GM23338 (cell line): ENCODE results near the gene TCF12. TPM values are rescaled to one million over a fixed set of nuclear protein-coding genes. Genes with fewer than 3 reads are reported as not detected.

ENCODE experiments used
- ATAC-seq: fragments of 200-7000 bp; cut with Tn5 transposase; 3 replicates; pipeline ENCODE4 v1.9.1; 2020
- DNase-seq: peaks from one replicate; pipeline ENCODE4 v3.0.0-alpha.2; 2015; ENCODE audit warnings: low spot score
- H2AFZ ChIP-seq: fragments of 200-600 bp; sonication (generic); 2 replicates; pipeline ENCODE4 v1.8.0; 2016; ENCODE audit warnings: antibody characterized with exemption, mild to moderate bottlenecking, moderate library complexity
- H3F3A ChIP-seq: fragments of 200-600 bp; sonication (generic); replicated peaks from 2 replicates; pipeline ENCODE4 v1.8.0; 2017; ENCODE audit warnings: antibody characterized with exemption, mixed run types, low read depth
- H3K27ac ChIP-seq: fragments of 200-600 bp; sonication (generic); 2 replicates; pipeline ENCODE4 v1.6.1; 2016; ENCODE audit warnings: low read depth
- H3K27me3 ChIP-seq: fragments of 200-600 bp; sonication (generic); 2 replicates; pipeline ENCODE4 v1.8.0; 2016; ENCODE audit warnings: mild to moderate bottlenecking, mixed run types, moderate library complexity; ENCODE audit not compliant: insufficient read depth
- H3K36me3 ChIP-seq: fragments of 200-600 bp; sonication (generic); 2 replicates; pipeline ENCODE4 v1.8.0; 2016; ENCODE audit warnings: mild to moderate bottlenecking; ENCODE audit not compliant: insufficient read depth
- H3K4me1 ChIP-seq: fragments of 200-600 bp; sonication (generic); 2 replicates; pipeline ENCODE4 v1.8.0; 2016; ENCODE audit warnings: mild to moderate bottlenecking, moderate library complexity; ENCODE audit not compliant: insufficient read depth
- H3K4me2 ChIP-seq: fragments of 200-600 bp; sonication (generic); 2 replicates; pipeline ENCODE4 v1.7.1; 2017; ENCODE audit warnings: mixed run types
- H3K4me3 ChIP-seq: fragments of 200-600 bp; sonication (generic); 2 replicates; pipeline ENCODE4 v1.6.1; 2016; ENCODE audit warnings: mixed run types
- H3K79me2 ChIP-seq: fragments of 200-600 bp; sonication (generic); replicated peaks from 2 replicates; pipeline ENCODE4 v1.8.0; 2017; ENCODE audit warnings: mild to moderate bottlenecking; ENCODE audit not compliant: insufficient read depth
- H3K9me2 ChIP-seq: fragments of 200-600 bp; sonication (generic); 2 replicates; pipeline ENCODE4 v1.8.0; 2017; ENCODE audit not compliant: insufficient read depth
- H4K20me1 ChIP-seq: fragments of 200-600 bp; sonication (generic); replicated peaks from 2 replicates; pipeline ENCODE4 v1.8.0; 2017; ENCODE audit warnings: mild to moderate bottlenecking; ENCODE audit not compliant: insufficient read depth
- H3K27ac Mint-ChIP-seq: 2 replicates; pipeline ENCODE4 v1.8.0; 2020; ENCODE audit warnings: inconsistent platforms, mild to moderate bottlenecking, moderate library complexity, mixed read lengths
- H3K27me3 Mint-ChIP-seq: 3 replicates; pipeline ENCODE4 v1.8.0; 2022; ENCODE audit warnings: low read depth, mild to moderate bottlenecking, moderate library complexity, mixed read lengths, inconsistent platforms; ENCODE audit not compliant: insufficient read depth, poor library complexity
- H3K36me3 Mint-ChIP-seq: 3 replicates; pipeline ENCODE4 v1.8.0; 2021; ENCODE audit warnings: low read depth, mild to moderate bottlenecking, inconsistent platforms, moderate library complexity, mixed read lengths
- H3K4me1 Mint-ChIP-seq: 3 replicates; pipeline ENCODE4 v1.8.0; 2020; ENCODE audit warnings: mild to moderate bottlenecking, inconsistent platforms, mixed read lengths
- H3K4me3 Mint-ChIP-seq: 3 replicates; pipeline ENCODE4 v1.8.0; 2021; ENCODE audit warnings: moderate library complexity, mild to moderate bottlenecking, inconsistent platforms, mixed read lengths
- H3K9me3 Mint-ChIP-seq: 3 replicates; pipeline ENCODE4 v1.8.0; 2020; ENCODE audit warnings: moderate library complexity, mild to moderate bottlenecking, inconsistent platforms, mixed read lengths
- NANOG ChIP-seq: IDR thresholded peaks from 2 replicates; pipeline ENCODE4 v1.6.1; 2016; ENCODE audit warnings: antibody characterized with exemption, borderline replicate concordance
- POLR2AphosphoS5 ChIP-seq: IDR thresholded peaks from 2 replicates; pipeline ENCODE4 v1.6.1; 2016; ENCODE audit warnings: antibody characterized with exemption, low read depth
- STAT1 ChIP-seq: IDR thresholded peaks from one replicate; pipeline ENCODE4 v1.6.1; 2016; ENCODE audit warnings: antibody characterized with exemption; ENCODE audit not compliant: unreplicated experiment
- ZNF114 ChIP-seq: fragments of 250-450 bp; sonication (Bioruptor Pico); IDR thresholded peaks from 2 replicates; pipeline ENCODE4 v1.5.0; 2020; ENCODE audit warnings: mild to moderate bottlenecking, moderate library complexity
- ZNF331 ChIP-seq: fragments of 250-450 bp; sonication (Bioruptor Pico); IDR thresholded peaks from 2 replicates; pipeline ENCODE4 v1.5.0; 2020; ENCODE audit warnings: low read depth, mild to moderate bottlenecking, moderate library complexity
- polyA plus RNA-seq: library from polyadenylated mRNA; unstranded; fragments of >200 nt; fragmentation: Nextera tagmentation; extraction: Ambion mirVana; gene quantifications from 2 replicates; pipeline ENCODE4 v1.2.1, GENCODE V29; 2016
- total RNA-seq: library from RNA; depleted of rRNA; stranded (reverse); fragments of >200 nt; shearing (Covaris generic); gene quantifications from 2 replicates; pipeline ENCODE4 v1.2.3, GENCODE V29; 2014
- TF ChIP-seq, protein P1 (sequence below): fragments of 250-450 bp; sonication (Bioruptor Pico); IDR thresholded peaks from 2 replicates; pipeline ENCODE4 v1.5.0; 2020; ENCODE audit warnings: mild to moderate bottlenecking, moderate library complexity
- TF ChIP-seq, protein P2 (sequence below), 2 experiments: fragments of 200-600 bp in 1 of 2; sonication (generic) in 1 of 2; conservative IDR thresholded peaks; 2 replicates each; pipeline versions ENCODE4 v1.5.1 to v1.6.1; 2016 to 2017; ENCODE audit warnings: antibody characterized with exemption in 2 of 2, low read depth in 2 of 2, mild to moderate bottlenecking in 2 of 2, moderate library complexity in 1 of 2
- TF ChIP-seq, protein P3 (sequence below): IDR thresholded peaks from 2 replicates; pipeline ENCODE4 v1.6.1; 2016; ENCODE audit warnings: antibody characterized with exemption

The TCF12 gene
- total and polyA plus RNA-seq, 2 experiments from 2014 or later = 27.6 to 104 TPM

DNA sequence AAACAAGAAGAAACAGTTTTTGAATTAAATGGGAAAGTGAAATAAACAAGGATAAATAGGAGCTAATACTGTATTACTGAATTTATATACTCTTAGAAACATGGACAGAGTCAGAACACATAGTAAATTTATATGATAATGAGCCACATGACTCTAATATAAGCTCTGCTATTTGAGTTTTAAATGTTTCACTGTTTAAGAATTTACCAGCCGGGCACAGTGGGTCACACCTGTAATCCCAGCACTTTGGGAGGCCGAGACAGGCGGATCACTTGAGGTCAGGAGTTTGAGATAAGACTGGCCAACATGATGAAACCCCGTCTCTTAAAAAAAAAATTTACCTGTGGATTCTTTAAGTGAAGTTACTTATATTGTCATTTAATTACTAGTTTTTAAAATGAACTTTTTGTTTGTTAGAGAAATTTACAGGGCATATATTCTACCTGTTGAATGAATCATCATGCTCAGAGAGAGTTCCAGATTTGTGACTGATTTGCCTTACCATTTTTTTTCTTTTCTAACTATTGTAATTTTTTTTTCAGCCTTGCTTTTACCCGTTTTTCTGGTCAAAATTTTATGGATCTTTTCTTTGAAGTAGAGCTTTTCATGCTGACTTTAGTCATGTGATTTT lies 125.7 kb downstream of the TCF12 start:
- Histone ChIP-seq H3K4me2 (no peak overlapping the region), H3K4me1 (peaks cover 32% of the 10 kb centered on the region), H3K27me3 (no peaks in the 10 kb centered on the region), H3K79me2 (peaks cover 92% of the 10 kb centered on the region), H4K20me1 (peaks cover 2% of the 10 kb centered on the region; the same call in 1 of the 2 replicates), H3K9me2 (no peaks in the 10 kb centered on the region), H2AFZ (no peak overlapping the region), H3K4me3 (no peak overlapping the region), H3F3A (no peaks in the 10 kb centered on the region), H3K36me3 (no peaks in the 10 kb centered on the region), H3K27ac (no peak overlapping the region)
- Mint-ChIP-seq H3K4me1 (peaks cover 42% of the 10 kb centered on the region), H3K27me3 (peaks cover 3% of the 10 kb centered on the region), H3K4me3 (no peak overlapping the region), H3K9me3 (no peaks in the 10 kb centered on the region), H3K27ac (no peak overlapping the region), H3K36me3 (no peaks in the 10 kb centered on the region)
- ATAC-seq = no peak
- no peak for TF ChIP-seq STAT1
- no peak for TF ChIP-seq POLR2AphosphoS5
- TF ChIP-seq ZNF114 (CRISPR knock-in tag) = no peak
- TF ChIP-seq NANOG = no peak
- no peak for DNase-seq

DNA sequence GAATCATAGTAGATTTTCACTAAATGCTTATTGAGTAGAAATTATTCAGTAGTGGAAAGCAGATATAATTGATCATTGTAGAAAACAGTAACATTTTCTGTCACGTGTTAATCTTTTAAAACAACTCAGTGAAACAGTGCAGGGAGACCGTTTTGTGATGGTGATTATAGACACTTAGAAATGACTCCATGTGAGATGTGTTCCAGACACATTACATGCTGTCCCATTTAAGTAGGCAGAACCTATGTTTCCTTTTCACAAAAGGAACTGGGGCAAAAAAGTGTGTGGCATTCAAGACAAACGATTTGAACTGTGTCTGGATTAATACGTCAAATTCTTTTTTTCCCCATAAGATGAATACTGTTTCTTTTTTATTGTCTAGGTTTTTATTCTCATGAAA lies 126.5 kb downstream of the TCF12 start:
- H3K27ac ChIP-seq = no peak overlapping the region
- peaks cover 42% of the 10 kb centered on the region for H3K4me1 Mint-ChIP-seq
- H3F3A ChIP-seq = no peaks in the 10 kb centered on the region
- H3K4me1 ChIP-seq = peaks cover 31% of the 10 kb centered on the region
- peaks cover 92% of the 10 kb centered on the region for H3K79me2 ChIP-seq
- DNase-seq (no peak), ATAC-seq (no peak)
- no peak overlapping the region; the same call in 1 of the 2 replicates for H3K27ac Mint-ChIP-seq
- no peak overlapping the region for H3K4me3 Mint-ChIP-seq
- H4K20me1 ChIP-seq = peaks cover 2% of the 10 kb centered on the region; the same call in 1 of the 2 replicates
- TF ChIP-seq, protein P1, sequence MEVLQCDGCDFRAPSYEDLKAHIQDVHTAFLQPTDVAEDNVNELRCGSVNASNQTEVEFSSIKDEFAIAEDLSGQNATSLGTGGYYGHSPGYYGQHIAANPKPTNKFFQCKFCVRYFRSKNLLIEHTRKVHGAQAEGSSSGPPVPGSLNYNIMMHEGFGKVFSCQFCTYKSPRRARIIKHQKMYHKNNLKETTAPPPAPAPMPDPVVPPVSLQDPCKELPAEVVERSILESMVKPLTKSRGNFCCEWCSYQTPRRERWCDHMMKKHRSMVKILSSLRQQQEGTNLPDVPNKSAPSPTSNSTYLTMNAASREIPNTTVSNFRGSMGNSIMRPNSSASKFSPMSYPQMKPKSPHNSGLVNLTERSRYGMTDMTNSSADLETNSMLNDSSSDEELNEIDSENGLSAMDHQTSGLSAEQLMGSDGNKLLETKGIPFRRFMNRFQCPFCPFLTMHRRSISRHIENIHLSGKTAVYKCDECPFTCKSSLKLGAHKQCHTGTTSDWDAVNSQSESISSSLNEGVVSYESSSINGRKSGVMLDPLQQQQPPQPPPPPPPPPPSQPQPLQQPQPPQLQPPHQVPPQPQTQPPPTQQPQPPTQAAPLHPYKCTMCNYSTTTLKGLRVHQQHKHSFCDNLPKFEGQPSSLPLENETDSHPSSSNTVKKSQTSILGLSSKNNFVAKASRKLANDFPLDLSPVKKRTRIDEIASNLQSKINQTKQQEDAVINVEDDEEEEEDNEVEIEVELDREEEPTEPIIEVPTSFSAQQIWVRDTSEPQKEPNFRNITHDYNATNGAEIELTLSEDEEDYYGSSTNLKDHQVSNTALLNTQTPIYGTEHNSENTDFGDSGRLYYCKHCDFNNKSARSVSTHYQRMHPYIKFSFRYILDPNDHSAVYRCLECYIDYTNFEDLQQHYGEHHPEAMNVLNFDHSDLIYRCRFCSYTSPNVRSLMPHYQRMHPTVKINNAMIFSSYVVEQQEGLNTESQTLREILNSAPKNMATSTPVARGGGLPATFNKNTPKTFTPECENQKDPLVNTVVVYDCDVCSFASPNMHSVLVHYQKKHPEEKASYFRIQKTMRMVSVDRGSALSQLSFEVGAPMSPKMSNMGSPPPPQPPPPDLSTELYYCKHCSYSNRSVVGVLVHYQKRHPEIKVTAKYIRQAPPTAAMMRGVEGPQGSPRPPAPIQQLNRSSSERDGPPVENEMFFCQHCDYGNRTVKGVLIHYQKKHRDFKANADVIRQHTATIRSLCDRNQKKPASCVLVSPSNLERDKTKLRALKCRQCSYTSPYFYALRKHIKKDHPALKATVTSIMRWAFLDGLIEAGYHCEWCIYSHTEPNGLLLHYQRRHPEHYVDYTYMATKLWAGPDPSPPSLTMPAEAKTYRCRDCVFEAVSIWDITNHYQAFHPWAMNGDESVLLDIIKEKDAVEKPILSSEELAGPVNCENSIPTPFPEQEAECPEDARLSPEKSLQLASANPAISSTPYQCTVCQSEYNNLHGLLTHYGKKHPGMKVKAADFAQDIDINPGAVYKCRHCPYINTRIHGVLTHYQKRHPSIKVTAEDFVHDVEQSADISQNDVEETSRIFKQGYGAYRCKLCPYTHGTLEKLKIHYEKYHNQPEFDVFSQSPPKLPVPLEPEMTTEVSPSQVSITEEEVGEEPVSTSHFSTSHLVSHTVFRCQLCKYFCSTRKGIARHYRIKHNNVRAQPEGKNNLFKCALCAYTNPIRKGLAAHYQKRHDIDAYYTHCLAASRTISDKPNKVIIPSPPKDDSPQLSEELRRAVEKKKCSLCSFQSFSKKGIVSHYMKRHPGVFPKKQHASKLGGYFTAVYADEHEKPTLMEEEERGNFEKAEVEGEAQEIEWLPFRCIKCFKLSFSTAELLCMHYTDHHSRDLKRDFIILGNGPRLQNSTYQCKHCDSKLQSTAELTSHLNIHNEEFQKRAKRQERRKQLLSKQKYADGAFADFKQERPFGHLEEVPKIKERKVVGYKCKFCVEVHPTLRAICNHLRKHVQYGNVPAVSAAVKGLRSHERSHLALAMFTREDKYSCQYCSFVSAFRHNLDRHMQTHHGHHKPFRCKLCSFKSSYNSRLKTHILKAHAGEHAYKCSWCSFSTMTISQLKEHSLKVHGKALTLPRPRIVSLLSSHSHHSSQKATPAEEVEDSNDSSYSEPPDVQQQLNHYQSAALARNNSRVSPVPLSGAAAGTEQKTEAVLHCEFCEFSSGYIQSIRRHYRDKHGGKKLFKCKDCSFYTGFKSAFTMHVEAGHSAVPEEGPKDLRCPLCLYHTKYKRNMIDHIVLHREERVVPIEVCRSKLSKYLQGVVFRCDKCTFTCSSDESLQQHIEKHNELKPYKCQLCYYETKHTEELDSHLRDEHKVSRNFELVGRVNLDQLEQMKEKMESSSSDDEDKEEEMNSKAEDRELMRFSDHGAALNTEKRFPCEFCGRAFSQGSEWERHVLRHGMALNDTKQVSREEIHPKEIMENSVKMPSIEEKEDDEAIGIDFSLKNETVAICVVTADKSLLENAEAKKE (CRISPR knock-in tag) = no peak
- TF ChIP-seq, protein P2, sequence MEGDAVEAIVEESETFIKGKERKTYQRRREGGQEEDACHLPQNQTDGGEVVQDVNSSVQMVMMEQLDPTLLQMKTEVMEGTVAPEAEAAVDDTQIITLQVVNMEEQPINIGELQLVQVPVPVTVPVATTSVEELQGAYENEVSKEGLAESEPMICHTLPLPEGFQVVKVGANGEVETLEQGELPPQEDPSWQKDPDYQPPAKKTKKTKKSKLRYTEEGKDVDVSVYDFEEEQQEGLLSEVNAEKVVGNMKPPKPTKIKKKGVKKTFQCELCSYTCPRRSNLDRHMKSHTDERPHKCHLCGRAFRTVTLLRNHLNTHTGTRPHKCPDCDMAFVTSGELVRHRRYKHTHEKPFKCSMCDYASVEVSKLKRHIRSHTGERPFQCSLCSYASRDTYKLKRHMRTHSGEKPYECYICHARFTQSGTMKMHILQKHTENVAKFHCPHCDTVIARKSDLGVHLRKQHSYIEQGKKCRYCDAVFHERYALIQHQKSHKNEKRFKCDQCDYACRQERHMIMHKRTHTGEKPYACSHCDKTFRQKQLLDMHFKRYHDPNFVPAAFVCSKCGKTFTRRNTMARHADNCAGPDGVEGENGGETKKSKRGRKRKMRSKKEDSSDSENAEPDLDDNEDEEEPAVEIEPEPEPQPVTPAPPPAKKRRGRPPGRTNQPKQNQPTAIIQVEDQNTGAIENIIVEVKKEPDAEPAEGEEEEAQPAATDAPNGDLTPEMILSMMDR (conservative IDR thresholded peaks at IDR 0.05; ENCODE audit: low read depth in 2 of 2) = no peak
- TF ChIP-seq, protein P3, sequence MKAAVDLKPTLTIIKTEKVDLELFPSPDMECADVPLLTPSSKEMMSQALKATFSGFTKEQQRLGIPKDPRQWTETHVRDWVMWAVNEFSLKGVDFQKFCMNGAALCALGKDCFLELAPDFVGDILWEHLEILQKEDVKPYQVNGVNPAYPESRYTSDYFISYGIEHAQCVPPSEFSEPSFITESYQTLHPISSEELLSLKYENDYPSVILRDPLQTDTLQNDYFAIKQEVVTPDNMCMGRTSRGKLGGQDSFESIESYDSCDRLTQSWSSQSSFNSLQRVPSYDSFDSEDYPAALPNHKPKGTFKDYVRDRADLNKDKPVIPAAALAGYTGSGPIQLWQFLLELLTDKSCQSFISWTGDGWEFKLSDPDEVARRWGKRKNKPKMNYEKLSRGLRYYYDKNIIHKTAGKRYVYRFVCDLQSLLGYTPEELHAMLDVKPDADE = no peak
- TF ChIP-seq POLR2AphosphoS5 (no peak), ZNF331 (CRISPR knock-in tag) (no peak)
- no peaks in the 10 kb centered on the region for H3K9me2 ChIP-seq
- peaks cover 3% of the 10 kb centered on the region for H3K27me3 Mint-ChIP-seq
- no peaks in the 10 kb centered on the region for H3K27me3 ChIP-seq
- no peaks in the 10 kb centered on the region for H3K9me3 Mint-ChIP-seq
- H3K36me3 Mint-ChIP-seq = no peaks in the 10 kb centered on the region
- no peak overlapping the region for H3K4me3 ChIP-seq
- no peak overlapping the region for H2AFZ ChIP-seq
- H3K4me2 ChIP-seq = no peak overlapping the region
- H3K36me3 ChIP-seq = no peaks in the 10 kb centered on the region
